C4-2B (cell line): Measurements from ENCODE around the gene BRK1.

Source experiments
- ZFX ChIP-seq: fragments of 450-650 bp; IDR thresholded peaks from 2 replicates; pipeline ENCODE4 v1.6.1; 2017
- TF ChIP-seq, protein P1 (sequence below): fragments of 450-650 bp; conservative IDR thresholded peaks from 2 replicates; pipeline ENCODE4 v1.5.1; 2017; ENCODE audit warnings: mild to moderate bottlenecking

DNA sequence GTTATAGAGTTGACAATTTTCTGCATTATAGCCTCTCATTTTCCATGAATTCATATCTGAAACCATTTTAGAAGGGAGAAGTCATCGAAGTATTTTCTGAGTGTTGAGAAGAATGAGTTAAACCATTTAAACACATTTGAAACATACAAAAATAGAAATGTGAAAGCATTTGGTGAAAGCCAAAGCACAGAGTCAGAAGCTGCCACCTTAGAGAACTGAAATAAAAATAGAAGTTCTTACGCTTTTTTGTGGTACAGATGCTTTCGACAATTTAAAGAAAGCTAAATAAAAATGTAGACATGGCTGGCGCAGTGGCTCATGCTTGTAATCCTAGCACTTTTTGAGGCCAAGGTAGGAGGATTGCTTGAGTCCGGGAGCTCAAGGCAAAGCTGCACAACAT lies 16.4 kb upstream of the BRK1 start:
- TF ChIP-seq, protein P1, sequence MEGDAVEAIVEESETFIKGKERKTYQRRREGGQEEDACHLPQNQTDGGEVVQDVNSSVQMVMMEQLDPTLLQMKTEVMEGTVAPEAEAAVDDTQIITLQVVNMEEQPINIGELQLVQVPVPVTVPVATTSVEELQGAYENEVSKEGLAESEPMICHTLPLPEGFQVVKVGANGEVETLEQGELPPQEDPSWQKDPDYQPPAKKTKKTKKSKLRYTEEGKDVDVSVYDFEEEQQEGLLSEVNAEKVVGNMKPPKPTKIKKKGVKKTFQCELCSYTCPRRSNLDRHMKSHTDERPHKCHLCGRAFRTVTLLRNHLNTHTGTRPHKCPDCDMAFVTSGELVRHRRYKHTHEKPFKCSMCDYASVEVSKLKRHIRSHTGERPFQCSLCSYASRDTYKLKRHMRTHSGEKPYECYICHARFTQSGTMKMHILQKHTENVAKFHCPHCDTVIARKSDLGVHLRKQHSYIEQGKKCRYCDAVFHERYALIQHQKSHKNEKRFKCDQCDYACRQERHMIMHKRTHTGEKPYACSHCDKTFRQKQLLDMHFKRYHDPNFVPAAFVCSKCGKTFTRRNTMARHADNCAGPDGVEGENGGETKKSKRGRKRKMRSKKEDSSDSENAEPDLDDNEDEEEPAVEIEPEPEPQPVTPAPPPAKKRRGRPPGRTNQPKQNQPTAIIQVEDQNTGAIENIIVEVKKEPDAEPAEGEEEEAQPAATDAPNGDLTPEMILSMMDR, result no peak
- no peak for TF ChIP-seq ZFX
